ENCODE data around the gene TMOD2. TPM values are rescaled to one million over a fixed set of nuclear protein-coding genes. Genes with fewer than 3 reads are reported as not detected.
"Not testable (repeated sequence)": the region's sequence is repeated elsewhere in the genome, so short reads cannot be mapped to it uniquely, and the experiment has no call there.

Gene TMOD2
- total RNA-seq, 1 donor from 2014 or later, result 9.2 TPM

DNA sequence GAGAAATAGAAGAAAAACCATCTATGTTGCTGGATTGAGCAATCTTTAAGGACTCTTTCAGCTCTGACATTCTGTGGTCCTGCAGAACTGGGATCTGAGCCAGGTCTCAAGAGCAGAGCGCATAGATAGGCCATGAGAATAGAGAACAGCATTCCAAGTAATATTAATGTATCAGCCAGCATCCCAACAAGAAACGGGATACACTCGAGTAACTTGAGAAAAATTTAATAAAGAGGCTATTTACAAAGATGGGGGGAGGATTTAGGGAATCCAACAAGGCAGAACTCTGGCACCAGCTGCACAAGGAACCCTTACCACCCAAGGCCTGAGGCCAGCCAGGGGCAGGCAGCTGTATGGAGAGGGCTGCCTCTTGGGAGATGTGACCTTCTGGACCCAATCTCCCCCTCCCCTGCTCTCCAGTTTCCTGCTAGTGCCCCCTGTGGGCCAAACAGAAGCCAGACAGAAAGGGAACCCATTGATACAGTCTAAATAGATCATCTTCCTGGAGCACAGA, 8.2 kb downstream of the TMOD2 start:
- DNase-seq, result peak; percentile 61
- intact Hi-C loops (cut with micrococcal nuclease), result no loop called here
- peak; percentile 95 for ATAC-seq

DNA sequence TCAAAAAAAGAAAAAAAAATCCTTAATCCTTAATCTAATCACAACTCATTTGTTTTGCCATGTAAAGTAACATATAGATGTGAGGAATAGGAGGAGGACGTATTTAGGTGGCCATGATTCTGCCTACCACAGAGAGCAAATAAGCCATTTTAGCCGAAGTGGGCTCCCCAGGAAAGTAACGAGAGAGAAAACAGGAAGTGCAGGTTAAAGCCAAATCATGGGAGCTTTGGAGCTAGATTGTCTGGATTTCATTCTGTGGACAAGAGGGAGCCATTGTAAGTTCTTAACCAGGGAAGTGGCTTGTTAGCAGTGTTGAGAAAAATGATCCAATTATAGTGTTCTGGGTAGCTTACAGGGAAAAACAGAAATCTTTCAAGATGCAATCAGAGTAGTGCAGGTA, 9.4 kb downstream of the TMOD2 start:
- ATAC-seq, result no peak
- intact Hi-C loops (cut with micrococcal nuclease), result no loop called here

DNA sequence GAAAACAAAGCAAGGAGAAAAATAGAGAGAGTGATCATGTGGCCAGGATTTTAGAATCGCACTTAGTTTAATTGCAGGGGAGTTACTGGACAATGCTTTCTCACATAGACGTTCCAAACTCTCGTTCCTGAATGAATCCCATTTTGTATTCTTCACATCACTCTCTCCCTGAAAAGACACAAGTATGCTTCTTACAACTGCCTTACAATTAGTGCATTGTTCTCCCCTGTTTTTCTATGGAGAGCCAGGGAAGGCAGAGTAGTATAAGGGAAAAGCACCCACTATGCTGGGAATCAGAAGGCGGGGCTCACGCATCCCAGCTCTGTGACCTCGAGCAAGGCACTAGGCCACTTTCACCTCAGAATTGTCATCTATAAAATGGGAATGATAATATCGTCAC, 14.4 kb downstream of the TMOD2 start:
- intact Hi-C loops (cut with micrococcal nuclease), result no loop called here
- no peak for ATAC-seq

More for the DNA sequence above, 9.4 kb downstream of the TMOD2 start:
- no peak for DNase-seq

DNA sequence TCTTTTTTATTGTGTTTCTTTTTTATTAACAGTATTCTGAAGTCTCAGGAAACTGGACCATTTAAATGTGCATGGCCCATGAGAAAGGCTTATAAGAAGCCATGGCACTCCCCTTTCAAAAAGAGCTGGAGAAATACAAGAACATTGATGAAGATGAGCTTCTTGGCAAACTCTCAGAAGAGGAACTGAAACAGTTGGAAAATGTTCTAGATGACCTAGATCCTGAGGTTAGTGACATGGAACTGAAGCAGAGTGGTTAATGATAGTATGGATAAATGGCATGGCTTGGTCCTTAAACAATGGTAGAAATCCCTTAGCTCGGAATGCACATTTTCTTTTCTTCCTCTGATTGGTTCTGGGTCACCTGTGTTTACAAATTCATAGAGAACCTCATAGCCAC, 14.9 kb downstream of the TMOD2 start:
- DNase-seq, result no peak
- intact Hi-C loops (cut with micrococcal nuclease), result no loop called here
- no peak for ATAC-seq

More for the DNA sequence above, 14.4 kb downstream of the TMOD2 start:
- DNase-seq, result no peak

DNA sequence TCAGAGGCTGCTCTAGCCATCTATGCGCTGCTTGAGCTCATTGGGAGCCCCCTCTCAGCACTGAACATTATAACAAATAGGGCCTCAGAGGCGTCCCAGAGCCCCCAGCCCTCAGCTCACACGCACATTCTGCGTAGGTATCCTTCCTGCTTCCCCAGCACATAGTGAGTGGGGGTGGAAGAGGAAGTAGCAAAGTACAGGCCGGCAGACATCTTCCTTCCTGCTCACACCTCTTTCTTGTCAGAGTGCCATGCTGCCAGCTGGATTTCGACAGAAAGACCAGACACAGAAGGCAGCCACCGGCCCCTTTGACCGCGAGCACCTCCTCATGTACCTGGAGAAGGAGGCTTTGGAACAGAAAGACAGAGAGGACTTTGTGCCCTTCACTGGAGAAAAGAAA, 16.6 kb downstream of the TMOD2 start:
- intact Hi-C loops (cut with micrococcal nuclease), result no loop called here
- DNase-seq, result no peak
- peak; percentile 24 for ATAC-seq

DNA sequence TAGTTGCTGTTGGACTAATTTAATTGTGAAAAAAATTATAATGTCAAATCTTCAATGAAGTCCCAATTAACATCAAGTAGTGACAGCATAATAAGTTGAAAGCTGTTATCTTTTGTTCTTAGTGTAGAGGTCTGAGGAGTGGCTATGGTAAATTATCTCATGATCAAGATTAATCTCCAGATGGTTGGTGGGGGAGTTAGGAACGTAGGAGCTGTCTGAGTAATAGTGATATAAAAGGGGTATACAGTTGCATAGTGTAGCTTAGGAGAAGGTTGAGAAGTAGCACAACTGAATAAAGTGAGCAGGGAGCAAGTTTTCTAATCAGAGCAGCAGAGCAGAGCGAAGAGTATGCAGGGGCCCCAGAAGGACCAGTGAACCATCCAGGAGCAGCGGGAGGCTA, 19.5 kb downstream of the TMOD2 start:
- ATAC-seq (no peak), DNase-seq (no peak)
- intact Hi-C loops (cut with micrococcal nuclease), result no loop called here

DNA sequence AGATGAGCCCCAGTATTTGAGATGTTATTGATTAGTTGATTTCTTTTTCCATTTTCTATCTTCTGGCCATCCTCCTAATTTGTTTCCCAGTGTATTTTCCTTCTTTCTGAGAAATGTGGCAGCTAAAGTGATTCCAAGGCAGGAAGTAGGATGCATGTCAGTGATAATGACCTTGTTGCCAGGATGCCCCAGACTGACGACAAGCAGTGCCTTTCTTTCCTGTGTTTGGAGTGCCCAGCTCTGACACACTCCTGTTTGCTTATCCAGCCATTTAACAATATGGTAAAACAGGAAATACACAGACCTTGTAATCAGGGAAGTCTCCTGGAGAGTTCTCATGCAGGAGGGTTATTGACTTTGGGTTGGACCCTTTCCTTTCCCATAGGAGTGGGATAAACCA, 20.4 kb downstream of the TMOD2 start:
- intact Hi-C loops (cut with micrococcal nuclease), result no loop called here
- ATAC-seq (no peak), DNase-seq (no peak)

DNA sequence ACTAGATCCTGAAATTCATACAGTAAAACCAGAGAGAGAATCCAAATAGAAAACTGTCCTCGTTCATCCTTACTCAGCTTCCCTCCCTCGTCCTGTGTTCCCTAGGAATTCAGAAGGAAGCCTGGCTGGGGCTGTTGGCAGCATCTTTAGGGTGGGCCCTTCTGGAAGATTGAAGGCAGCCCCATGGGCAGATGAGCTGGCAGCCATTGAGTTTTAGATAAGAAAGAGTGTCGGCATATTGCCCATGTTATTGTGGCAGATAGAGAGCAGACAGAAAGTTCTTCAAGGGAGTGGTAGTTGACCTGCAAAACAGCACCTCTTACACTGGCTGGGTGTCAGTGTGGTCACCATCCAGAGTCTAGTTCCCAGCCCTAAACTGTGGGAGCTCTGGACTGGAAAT, 23.5 kb downstream of the TMOD2 start:
- ATAC-seq (no peak), DNase-seq (no peak)
- intact Hi-C loops (cut with micrococcal nuclease), result loop anchor here (5.0 kb wide), 1 partner anchor 48 kb away; no protein-coding TSS in a partner anchor

DNA sequence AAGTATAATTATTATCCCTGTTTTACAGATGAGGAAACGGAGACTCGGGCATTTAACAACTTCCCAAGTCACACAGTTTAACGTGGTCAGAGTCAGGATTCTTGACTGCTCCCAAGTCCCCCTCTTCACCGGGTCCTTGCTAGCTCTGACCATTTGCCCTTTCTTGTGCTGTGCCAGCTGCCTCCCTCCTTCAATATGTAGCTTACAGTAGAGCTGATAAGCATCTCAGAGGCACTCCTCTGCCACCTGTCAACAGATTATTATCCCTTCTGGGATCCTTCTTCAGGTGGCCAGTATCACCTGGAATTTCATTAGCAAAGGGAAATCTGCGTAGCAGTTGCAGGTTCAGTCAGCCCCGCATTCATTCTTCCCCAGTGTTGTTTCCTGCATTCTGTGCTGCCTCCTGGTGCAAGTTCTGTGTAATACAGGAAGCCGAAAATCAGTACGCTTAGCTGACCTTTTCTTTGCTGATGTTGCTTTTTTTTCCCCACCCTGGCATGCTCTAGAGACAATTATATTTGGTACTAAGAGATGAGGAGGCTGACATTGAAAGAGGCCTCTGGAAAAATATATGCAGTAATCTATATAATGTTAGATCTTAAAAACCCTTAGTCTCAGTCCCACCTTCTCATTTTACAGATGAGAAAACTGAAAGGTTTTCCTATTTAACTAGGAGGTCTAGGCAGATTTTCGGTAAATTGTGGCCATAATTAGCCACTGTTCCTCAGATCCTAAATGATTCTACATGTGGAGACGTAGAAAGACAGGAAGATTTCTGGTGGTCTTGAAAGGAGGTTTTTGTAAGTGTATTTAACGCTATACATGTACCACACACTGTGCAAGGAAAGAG, 24.8 kb downstream of the TMOD2 start:
- DNase-seq (no peak), ATAC-seq (peak; percentile 90)
- intact Hi-C loops (cut with micrococcal nuclease), result loop anchor here (2.0 to 5.0 kb wide), 2 partner anchors 49 to 125 kb away; no protein-coding TSS in a partner anchor

DNA sequence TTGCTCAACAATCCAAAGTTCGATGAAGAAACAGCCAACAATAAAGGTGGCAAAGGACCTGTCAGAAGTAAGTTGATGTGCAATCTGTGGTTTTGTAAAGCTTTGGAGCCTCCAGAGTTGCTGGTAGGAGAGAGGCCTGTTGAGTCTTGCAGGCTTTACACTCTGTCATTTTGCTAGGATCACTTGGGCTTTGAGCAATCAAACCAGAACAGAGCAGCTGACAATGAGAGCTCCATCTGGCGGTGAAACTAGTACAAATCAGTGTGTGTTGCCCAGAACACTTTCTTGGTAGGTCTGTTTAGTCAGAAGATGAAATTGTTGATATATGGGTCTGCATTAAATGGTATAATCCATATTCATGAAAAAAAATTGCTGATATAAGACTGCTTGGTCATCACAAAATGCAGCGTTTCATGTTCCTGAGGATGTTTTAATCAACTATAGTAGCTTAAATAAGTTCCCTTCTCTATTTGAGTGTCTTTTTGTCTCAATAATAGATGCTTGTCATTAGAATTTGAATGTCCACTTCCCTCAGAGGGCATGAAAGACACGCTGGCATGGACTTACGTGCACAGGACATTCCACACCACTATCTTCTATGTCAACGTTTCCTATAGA, 25.7 kb downstream of the TMOD2 start:
- intact Hi-C loops (cut with micrococcal nuclease), result loop anchor here (2.0 to 5.0 kb wide), 2 partner anchors 50 to 126 kb away; no protein-coding TSS in a partner anchor
- no peak for DNase-seq
- ATAC-seq, result peak; percentile 95

DNA sequence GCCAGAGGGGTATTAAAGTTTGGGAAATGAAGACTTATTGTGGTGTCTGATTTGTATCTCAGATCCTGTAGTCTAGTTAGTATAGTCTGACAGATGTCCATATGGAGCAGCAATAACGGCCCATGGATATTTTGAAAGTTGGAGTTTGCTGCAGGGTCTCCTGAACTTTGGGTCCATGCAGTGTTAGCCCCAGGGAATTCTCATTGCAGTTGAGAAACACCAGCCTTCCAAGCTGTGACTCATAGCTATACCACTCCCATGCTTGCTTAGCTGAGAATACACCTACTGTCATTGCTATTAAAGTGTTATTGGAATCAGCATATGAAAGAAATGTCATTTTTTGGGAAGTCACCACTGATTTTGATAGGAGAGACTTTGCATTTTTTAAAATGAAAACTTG, 29.2 kb downstream of the TMOD2 start:
- no peak for ATAC-seq
- no peak for DNase-seq
- intact Hi-C loops (cut with micrococcal nuclease), result loop anchor here (10.0 kb wide), 1 partner anchor 124 kb away; no protein-coding TSS in a partner anchor

DNA sequence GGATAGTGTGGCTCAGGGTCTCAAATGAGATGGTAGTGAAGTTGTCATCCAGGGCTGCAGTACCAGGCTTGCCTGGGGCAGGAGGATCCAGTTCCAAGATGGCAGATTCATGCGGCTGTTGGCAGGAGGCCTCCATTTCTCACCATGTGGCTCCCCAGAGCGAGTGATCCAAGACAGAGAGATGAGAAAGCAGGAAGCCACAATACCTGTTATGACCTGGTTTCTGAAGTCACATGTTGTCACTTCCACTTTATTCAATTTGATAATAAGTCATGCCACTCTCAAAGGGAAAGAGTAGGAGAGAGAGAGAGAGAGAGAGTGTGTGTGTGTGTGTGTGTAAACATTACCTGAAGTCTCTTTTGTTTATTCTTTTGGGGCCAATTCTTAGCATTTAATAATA, 30.1 kb downstream of the TMOD2 start:
- DNase-seq (no peak), ATAC-seq (no peak)
- intact Hi-C loops (cut with micrococcal nuclease), result loop anchor here (10.0 kb wide), 1 partner anchor 123 kb away; no protein-coding TSS in a partner anchor

DNA sequence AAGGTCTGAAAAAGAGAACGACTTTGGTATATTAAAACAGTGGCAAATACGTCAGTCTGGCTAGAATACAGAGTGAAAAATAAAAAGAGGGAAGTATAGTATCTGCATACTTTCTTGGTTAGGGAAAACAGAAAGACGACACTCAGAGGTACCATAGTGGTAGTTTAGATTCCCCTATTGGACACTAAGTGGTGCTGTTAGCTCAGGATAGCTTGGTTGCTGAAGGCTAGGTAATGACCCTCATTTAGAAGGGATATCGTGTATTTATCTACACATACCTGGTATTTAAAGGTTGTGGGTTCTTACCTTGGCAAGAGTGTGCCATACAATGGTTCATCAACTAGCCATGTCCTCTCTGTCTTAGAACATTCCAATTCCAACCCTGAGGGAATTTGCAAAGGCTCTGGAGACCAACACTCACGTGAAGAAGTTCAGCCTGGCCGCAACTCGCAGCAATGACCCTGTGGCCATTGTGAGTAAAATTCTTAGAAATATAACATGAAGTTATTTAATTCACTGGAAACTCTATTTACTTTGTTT, 31.0 kb downstream of the TMOD2 start:
- ATAC-seq, result no peak
- intact Hi-C loops (cut with micrococcal nuclease), result loop anchor here (10.0 kb wide), 1 partner anchor 122 kb away; no protein-coding TSS in a partner anchor
- no peak for DNase-seq

DNA sequence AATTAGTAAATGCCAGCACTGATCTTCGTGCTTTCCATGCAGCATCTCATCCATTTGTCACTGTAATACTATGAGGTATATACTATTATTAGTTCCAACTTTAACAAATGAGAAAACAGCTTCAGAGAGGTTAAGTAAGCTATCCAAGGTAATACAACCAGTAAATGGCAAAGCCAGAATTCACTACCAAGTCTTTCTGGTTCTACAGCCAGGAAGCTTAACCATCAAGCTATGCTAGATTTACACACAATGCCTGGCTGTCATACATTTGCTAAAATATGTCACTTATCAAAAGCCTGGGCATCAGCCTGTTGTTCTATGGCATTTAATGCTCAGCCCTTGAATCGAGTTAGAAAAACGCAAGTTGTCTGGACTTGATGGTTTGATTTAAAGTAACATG, 32.6 kb downstream of the TMOD2 start:
- intact Hi-C loops (cut with micrococcal nuclease), result loop anchor here (10.0 kb wide), 1 partner anchor 121 kb away; no protein-coding TSS in a partner anchor
- no peak for ATAC-seq

DNA sequence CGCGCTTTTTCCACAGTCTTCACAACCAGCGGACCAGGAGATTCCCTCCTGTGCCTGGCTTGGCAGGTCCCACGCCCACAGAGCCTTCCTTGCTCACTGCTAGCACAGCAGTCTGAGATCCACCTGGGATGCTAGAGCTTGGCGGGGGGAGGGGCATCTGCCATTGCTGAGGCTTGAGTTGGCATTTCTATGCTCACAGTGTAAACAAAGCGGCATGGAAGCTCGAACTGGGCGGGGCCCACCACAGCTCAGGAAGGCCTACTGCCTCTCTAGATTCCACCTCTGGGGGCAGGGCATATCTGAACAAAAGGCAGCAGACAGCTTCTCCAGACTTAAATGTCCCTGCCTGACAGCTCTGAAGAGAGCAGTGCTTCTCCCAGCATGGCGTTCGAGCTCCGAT, 35.7 kb downstream of the TMOD2 start:
- DNase-seq, ATAC-seq: not testable (repeated sequence)
- intact Hi-C loops (cut with micrococcal nuclease), result loop anchor here (10.0 kb wide), 1 partner anchor 118 kb away; no protein-coding TSS in a partner anchor

More for the DNA sequence above, 32.6 kb downstream of the TMOD2 start:
- DNase-seq, result no peak

DNA sequence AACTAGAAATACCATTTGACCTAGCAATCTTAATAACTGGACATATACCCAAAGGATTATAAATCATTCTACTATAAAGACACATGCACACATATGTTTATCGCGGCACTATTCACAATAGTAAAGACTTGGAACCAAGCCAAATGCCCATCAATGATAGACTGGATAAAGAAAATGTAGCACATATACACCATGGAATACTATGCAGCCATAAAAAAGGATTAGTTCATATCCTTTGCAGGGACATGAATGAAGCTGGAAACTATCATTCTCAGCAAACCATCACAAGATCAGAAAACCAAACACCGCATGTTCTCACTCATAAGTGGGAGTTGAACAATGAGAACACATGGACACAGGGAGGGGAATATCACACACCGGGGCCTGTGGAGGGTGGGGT, 41.1 kb downstream of the TMOD2 start:
- DNase-seq; ATAC-seq; intact Hi-C loops (cut with micrococcal nuclease): not testable (repeated sequence)

DNA sequence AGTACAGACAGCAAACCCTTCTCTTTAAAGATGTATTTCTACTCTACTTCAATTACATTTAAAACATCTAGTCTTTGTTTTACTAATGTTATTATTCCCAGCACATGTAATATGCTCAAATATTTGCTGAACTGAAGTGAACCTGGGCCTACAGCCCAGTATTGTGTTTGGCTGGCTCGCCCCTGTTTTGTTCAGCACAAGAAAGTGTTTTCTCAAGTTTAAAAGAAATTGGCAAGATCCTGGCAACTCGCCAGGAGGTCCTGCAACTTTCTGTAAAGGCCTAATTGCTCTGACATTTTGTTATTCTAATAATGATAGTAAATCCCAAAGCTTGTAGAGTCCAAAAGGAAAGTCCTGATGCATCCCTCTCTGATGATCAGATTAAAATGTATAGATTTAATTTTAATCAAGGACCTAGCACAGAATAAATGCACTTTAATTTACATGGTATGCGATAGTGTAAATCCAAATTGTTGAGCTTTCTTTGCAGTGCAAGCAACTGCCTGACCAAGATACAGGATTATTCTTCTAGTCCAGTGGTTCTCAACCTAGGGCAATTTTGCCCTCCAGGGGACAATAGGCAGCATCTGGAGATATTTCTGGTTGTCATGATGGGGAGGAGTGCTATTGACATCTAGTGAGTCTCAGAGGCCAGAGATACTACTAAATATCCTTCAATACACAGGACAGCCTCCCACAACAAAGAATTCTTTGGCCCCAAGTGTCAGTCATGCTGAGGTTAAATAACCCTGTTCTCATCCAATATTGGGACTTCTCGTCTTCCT, 42.3 kb downstream of the TMOD2 start:
- ATAC-seq (peak; percentile 47), DNase-seq (peak; percentile 56)
- intact Hi-C loops (cut with micrococcal nuclease), result no loop called here

DNA sequence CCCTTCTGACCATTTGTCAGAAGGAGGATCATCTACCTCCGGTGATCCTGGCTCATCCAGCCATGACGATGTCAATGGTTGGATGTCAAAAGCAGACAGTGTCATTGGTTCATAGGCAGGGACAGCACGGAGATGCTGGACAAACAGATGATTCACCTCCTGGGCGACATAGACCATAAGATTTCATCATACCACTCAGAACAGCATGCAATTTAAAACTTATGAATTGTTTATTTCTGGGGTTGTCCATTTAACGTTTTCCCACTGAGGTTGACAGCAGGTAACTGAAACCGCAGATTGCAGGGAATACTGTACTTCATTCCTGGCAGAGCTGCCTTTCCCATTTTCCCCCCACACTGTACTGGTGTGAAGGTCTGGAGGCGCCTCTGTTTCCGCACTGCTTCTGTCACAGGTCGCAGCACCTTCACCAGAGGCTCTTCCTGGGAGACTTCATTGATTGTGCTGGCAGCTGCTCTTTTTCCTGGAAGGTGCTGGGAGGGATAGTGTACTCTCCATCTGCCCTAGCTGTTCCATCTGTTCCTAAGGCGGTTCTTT, 45.5 kb downstream of the TMOD2 start:
- no peak for DNase-seq
- no peak for ATAC-seq
- intact Hi-C loops (cut with micrococcal nuclease), result no loop called here

DNA sequence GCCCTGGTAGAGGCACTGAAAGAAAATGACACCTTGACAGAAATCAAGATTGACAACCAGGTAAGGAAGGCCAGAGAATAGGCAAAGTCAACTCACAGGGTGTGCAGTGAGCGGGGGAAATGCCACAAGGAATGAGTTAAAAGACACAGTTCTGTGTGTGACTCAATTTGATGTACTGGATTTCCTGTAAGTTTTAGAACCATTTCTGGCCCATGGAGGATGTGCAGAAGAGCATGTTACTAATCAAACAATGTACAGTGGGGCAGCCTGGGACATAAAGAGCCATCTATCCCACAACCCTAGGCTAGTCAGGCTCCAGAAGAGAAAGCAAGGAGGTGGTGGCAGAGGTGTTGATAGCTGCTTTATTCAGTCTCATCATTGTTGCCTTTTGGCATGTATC, 46.9 kb downstream of the TMOD2 start:
- intact Hi-C loops (cut with micrococcal nuclease), result no loop called here
- ATAC-seq (no peak), DNase-seq (no peak)

Data from left ventricle myocardium superior (tissue), 1 donor.